ENCODE measurements around the gene PNKD.

DNA sequence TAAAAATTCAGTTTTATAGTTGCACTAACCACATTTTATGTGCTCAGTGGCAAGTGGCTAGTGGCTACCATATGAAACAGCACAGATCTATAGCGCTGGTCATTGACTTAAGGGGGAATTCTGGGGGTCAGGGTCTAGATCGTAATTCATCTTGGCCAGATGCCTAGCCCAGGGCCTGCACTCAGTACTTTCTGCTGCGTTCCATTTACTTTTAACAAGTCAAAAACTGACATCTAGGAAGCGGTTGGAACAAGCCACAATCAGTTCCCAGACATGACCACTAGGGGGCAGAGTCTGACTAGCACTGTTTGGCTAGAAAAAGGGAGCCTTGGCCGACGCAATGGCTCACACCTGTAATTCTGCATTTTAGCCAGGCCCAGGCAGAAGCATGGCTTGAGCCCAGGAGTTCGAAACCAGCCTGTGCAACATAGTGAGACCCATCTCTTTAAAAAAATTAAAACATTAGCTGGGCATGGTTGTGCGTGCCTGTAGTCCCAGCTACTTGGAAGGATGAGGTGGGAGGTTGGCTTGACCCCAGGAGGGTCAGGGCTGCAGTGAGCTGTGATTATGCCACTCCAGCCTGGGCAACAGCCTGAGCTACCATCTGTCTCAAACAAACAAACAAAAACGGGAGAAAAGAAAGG, 31.0 kb downstream of the PNKD start:
- TF ChIP-seq, protein P1, sequence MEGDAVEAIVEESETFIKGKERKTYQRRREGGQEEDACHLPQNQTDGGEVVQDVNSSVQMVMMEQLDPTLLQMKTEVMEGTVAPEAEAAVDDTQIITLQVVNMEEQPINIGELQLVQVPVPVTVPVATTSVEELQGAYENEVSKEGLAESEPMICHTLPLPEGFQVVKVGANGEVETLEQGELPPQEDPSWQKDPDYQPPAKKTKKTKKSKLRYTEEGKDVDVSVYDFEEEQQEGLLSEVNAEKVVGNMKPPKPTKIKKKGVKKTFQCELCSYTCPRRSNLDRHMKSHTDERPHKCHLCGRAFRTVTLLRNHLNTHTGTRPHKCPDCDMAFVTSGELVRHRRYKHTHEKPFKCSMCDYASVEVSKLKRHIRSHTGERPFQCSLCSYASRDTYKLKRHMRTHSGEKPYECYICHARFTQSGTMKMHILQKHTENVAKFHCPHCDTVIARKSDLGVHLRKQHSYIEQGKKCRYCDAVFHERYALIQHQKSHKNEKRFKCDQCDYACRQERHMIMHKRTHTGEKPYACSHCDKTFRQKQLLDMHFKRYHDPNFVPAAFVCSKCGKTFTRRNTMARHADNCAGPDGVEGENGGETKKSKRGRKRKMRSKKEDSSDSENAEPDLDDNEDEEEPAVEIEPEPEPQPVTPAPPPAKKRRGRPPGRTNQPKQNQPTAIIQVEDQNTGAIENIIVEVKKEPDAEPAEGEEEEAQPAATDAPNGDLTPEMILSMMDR (IDR thresholded peaks at IDR 0.05; ENCODE audit: poor library complexity) = peak; percentile 97
- no peak for TF ChIP-seq EZH2phosphoT487 (IDR thresholded peaks at IDR 0.05; ENCODE audit: low read depth, severe bottlenecking, unreplicated experiment)

All from hepatocyte (in vitro differentiated cells).